ENCODE results near the gene OR10P1.

OR10P1 gene

DNA sequence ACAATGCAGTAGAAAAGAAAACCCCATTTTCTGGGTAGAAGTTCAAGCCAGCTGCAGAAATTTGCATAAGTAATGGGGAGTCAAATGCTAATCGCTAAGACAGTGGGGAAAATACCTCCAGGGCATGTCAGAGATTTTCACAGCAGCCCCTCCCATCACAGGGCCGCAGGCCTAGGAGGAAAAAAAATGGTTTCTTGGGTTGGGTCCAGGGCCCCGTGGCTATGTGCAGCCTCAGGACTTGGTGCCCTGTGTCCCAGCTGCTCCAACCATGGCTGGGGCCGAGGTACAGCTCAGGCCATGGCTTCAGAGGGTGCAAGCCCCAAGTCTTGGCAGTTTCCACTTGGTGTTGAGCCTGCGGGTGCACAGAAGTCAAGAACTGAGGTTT lies 14.6 kb downstream of the OR10P1 start:
- no peak for DNase-seq (ENCODE audit: low spot score)

DNA sequence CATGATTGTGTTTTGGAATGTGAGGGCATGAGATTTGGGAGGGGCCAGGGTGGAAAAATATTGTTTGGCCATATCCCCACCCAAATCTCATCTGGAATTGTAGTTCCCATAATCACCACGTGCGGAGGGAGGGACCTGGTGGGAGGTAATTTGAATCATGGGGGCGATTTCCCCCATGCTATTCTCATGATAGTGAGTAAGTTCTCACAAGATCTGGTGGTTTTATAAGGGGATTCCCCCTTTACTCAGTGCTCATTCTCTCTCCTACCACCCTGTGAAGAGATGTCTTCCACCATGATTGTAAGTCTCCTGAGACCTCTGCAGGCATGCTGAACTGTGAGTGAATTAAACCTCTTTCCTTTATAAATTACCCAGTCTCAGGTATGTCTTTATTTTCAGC lies 15.7 kb downstream of the OR10P1 start:
- DNase-seq (ENCODE audit: low spot score) = no peak

DNA sequence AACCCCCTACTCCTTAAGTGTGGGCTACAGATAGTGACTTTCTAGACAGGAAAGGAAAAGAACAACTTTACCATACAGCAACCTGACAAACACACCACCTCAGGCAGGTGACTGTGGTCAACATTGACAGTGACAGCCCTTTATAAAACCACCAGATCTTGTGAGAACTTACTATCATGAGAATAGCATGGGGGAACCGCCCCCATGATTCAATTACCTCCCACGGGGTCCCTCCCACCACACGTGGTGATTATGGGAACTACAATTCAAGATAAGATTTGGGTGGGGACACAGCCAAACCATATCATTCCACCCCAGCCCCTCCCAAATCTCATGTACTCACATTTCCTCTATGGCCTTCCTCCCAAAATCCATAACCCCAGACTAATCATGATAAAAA lies 16.3 kb downstream of the OR10P1 start:
- DNase-seq (ENCODE audit: low spot score) = no peak

DNA sequence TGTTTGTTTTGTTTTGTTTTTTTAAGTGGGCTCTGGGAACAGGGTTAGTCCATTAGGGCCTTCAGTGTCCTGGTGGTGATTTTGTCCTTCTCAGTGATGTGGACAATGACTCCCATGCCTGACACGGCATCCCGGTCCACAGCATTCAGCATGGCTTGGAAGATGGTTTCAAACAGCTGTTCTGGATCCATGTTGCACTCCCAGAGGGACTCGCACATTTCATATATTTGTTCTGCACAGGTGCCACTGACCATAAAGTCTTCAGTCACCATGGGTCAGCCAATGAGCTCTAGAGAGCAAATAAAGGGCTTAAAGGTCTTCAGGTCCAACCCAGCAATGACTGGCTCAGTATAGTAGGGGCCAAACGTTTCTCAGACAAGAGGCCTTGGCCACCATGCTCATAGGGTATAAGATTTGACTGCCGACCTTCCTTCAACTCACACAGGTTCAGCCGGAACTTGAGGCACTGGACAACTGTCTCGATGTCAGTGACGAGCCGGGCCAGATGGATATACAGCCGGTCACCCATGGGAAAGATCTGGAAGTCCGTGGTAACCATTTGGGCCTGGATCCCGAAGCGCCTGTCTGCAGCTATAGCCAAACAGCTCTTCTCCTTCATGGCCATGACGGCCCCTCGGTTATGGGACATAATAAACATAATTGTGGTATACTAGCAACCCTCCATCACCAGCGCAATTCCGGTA lies 18.0 kb downstream of the OR10P1 start:
- no peak for DNase-seq (ENCODE audit: low spot score)

DNA sequence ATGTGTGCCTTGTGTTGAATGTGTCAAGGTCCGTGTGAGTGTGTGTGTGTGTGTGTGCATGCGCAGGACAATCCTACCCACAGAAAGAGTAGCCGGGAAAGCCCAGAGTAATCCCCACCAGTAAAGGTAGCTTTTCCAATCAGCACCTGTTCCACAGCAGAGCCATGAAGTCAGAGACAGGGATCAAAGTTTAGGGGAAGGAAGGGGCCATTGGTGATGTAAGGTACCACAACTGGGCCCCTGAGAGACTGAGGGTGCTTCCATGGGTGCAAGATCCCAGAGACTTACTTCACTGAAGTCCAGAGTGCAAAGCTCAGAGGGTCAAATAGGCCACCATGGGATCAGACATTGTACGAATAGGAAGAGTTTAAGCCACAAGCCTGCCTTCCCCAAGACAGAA lies 20.5 kb downstream of the OR10P1 start:
- DNase-seq (ENCODE audit: low spot score) = no peak

DNA sequence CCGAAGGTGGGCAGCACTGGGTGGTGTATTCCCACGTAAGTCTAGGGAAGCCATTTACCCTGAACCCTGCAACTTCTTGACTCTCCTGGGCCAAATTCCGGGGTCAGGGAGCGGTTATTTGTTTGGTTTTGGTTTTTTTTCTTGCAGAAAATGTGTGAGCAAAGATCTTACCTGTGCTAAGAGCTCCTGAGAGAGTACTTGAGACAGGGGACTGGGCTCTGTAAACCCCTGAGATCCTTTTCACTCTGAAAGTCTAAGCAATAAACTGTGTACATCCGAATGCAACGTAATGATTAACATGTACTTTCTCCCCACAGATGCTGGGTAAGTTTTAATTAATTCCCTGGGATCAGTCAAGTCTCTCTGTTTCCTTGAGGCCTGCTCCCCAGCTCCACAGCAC lies 21.5 kb downstream of the OR10P1 start:
- DNase-seq (ENCODE audit: low spot score) = no peak

DNA sequence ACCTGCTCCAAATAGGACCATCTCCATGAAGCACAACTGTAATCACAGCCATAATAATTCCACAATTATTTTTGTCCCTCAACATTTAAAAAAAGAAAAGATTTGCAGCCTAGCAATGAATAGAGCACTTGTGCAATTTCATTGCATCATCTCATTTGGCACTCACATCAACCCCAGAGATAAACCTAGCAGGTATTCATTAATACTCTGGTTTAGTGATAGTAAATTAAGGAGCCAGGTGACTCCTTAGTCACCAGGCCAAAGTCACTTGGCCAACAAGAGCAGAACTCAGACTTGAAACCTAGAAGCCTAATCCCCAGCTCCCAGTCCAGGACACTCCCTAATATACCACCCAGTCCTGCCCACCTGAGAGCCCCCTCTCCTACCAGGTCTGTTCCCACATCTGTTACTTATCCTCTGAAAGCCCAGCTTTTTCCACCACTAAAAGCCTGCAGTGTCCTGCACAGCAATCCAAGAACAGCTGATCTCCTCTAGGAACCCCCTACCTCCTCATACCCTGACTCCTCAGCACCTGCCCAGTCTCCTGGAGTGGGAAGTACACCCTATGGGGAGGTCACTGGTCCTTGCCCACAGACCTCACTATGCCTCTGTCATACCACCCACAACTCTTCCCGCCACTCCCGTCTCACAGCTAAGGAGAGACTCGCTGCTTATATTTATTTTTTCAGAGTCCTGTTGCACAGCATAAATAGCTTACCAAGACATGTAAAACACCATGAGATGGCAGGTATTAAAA lies 22.1 kb downstream of the OR10P1 start:
- DNase-seq (ENCODE audit: low spot score) = no peak

DNA sequence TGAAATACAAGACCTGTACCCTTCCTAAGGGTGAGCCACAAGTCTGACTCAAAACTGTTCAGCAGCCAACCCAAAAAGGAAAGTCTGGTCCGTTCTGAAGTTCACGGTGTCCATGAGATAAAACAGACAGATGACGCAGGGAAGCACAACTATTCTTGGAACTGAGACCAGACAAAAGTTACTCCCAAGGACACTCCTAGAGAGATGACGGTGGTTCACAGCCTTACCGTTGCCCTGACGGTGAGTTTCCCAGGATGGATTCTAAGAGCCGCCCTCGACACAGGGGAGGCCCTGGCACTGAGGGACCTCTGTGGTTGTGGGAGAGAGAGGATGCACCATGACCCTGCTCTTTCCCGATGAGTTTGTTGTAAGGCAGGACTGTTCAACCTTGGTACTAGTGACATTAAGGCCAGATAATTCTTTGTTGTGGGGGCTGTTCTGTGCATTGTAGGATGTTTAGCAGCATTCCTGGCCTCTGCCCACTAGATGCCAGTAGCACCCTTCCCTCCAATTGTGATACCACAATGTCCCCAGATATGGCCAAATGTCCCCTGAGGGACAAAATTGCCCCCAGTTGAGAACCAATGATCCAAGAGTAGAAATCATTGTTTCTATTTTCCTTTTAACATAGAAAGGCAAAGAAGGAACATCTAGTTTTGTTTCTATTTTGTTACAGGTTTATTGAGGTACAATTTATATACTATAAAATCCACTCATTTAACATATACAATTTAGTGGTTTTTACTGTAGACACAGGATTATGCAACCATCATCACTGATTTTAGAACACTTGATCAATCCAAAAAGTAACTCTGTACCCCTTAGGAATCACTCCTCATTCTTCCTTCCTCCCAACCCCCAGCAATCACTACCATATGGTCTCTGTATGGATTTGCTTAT lies 23.0 kb downstream of the OR10P1 start:
- DNase-seq (ENCODE audit: low spot score) = no peak

DNA sequence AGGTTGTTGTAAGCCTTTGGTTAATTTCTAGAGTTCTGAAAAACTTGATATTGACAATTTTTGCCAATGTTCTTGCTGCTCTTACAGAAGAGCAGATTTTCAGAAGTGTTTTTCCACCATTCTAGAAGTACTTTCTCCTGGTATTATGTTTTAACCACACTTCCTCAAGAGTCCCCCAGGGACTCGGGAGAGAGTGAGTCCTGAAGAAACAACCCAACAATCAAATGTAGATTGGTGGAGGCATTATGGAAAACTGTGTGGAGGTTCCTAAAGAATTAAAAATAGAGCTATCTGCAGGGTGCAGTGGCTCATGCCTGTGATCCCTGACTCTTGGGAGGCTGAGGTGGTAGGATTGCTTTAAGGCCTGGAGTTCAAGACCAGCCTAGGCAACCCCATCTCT lies 26.7 kb downstream of the OR10P1 start:
- DNase-seq (ENCODE audit: low spot score) = no peak

DNA sequence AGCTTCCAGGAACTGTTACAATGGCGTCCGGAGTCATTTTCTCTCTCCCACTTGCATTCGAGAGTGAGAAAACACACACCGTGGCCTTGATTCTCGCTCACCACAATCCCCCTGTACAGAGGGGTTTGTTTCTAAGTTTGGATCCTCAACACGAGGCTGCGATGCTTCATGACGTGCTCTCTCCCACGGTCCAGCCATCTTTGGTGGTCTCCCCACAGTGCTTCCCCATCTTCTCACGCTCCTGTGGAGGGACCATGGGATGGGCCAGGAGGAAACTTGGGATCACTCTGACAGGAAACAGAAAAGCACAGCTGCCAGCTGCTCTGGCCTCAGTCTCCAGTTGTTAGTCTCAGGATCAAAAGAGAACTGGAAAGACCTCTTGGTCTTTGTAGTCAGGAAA lies 28.1 kb downstream of the OR10P1 start:
- no peak for DNase-seq (ENCODE audit: low spot score)

DNA sequence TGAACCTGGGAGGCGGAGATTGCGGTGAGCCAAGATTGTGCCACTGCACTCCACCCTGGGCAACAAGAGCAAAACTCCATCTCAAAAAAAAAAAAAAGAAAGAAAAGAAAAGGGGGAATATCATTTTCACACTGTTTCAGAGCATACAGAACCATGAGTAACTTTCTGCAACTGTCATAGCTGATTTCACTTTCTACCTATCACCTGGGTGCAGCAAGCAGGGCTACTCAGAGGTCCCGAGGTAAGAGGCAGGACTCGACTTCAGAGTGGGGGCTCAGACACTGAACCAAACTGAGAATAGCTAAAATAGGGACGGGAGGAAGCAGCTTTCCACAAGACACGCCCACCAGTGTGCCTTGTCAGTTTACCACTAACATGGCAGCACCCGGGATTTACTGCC lies 29.8 kb downstream of the OR10P1 start:
- DNase-seq (ENCODE audit: low spot score) = no peak

DNA sequence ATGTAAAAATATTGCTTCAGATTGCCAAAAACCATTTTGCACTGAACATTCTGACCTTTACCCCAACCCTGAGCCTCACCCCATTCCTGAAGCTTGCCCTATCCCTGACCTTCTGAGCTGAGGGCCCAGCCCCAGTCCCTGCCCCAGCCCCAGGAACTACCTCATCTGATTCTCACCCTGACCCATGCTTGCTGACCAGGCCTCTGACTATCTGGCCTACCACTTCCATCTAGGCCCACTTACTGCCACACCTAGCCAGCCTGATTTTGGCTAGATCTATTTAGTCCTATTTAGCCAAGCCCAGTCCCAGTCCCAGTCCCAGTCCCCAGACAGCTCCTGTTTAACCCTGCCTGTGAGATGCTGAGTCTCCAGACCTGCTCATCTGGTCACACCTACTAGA lies 33.6 kb downstream of the OR10P1 start:
- no peak for DNase-seq (ENCODE audit: low spot score)

DNA sequence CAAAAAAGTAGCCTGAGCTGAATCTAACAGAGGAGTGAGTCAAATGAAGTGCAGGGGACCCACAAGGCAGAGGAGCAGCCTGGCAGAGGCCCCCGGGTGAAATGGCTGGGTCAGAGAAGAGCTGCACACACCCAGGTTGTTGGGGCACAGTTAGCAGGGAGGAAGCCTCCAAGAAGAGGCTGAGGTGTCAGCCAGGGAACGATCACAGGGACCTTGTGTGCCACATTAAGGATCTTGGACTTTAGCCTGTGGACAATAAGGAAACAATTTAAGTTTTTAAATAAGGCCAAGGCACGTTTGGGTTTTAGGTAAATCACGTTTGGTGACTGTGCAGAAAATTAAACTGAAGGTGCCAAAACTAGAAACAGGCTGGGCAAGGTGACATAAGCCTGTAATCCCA lies 35.1 kb downstream of the OR10P1 start:
- DNase-seq (ENCODE audit: low spot score) = no peak

DNA sequence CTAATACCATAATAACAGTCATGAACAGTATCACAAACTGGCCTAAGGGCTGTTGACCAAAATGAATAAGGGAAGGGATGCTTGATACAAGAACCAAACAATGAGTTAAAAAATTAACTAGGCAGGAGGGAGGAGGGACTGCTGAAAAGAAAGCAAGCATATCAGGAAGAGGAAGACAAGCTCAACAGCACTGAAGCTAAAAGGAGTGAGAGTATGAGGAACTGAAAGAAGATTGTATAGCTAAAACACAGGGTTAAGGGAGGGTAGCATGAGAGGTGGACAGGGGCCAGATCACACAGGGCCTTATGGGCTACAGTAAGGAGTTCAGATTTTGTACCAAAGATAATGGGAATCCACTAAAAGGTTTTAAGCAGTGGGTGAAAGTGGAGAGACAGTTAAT lies 36.9 kb downstream of the OR10P1 start:
- no peak for DNase-seq (ENCODE audit: low spot score)

DNA sequence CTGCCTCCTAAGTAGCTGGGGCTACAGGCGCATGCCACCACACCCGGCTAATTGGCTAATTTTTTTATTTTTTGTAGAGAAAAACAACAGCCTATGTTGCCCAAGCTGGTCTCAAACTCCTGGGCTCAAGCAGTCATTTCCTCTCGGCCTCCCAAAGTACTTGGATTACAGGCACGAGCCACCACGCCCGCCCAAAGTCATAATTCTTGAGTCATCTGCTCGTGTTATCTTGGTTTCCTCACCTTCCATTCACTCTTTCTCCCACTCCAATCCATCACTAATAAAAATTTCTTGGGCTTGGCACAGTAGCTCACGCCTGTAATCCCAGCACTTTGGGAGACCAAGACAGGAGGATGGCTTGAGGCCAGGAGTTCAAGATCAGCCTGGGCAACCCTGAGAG lies 39.0 kb downstream of the OR10P1 start:
- no peak for DNase-seq (ENCODE audit: low spot score)

DNA sequence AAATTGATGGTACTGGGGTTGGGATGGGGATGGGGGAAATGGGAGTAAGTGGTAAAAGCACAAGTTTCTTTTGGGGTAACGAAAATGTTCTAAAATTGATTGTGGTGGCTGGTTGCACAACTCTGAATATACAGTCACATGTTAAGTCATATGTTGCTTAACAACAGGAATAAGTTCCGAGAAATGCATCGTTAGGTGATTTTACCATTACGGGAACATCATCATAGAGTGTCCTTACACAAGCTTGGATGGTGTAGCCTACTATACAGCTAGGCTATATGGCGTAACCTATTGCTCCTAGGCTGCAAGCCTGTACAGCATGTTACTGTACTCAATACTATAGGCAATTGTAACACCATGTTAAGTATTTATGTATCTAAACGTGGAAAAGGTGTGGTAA lies 40.0 kb downstream of the OR10P1 start:
- DNase-seq (ENCODE audit: low spot score) = no peak

DNA sequence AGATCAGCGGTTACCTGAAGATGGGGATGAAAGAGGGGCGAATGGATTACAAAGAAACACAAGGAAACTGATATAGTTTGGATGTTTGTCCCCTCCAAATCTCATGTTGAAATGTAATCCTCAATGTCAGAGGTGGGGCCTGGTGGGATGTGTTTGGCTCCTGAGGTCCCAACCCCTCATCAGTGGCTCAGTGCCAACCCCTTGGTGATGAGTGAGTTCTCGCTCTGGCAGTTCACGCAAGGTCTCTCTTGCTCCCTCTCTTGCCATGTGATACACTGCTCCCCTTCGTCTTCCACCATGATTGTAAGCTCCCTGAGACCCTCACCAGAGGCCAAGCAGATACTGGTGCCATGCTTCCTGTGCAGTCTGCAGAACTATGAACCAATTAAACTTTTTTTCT lies 43.0 kb downstream of the OR10P1 start:
- no peak for DNase-seq (ENCODE audit: low spot score)

DNA sequence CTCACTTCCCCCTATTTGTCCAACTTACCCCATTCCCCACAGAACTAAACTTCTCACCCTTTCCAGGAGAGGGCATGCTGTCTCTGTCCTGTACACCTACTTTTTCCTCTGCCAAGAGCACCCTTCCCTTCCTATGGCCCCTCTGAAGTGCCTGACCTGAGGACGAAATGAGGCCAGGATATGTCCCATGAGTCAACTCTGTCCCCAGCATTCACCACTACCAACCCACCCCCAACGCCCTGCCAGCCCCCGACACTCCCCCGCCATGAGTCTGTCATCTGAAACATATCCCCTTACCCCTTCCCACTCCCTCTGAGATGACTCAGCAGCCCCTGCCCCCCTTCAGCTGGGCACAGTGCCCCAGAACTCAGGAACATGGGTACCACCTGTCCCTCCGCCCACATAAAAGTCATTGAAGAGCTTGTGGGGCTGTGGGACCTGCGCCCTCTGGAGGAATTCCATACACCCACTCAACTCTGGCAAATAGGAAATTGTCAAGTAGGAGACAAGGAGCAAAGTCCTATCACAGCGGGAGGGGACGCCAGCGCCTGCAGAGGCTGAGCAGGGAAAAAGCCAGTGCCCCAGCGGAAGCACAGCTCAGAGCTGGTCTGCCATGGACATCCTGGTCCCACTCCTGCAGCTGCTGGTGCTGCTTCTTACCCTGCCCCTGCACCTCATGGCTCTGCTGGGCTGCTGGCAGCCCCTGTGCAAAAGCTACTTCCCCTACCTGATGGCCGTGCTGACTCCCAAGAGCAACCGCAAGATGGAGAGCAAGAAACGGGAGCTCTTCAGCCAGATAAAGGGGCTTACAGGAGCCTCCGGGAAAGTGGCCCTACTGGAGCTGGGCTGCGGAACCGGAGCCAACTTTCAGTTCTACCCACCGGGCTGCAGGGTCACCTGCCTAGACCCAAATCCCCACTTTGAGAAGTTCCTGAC lies 44.7 kb downstream of the OR10P1 start:
- DNase-seq (ENCODE audit: low spot score) = no peak

DNA sequence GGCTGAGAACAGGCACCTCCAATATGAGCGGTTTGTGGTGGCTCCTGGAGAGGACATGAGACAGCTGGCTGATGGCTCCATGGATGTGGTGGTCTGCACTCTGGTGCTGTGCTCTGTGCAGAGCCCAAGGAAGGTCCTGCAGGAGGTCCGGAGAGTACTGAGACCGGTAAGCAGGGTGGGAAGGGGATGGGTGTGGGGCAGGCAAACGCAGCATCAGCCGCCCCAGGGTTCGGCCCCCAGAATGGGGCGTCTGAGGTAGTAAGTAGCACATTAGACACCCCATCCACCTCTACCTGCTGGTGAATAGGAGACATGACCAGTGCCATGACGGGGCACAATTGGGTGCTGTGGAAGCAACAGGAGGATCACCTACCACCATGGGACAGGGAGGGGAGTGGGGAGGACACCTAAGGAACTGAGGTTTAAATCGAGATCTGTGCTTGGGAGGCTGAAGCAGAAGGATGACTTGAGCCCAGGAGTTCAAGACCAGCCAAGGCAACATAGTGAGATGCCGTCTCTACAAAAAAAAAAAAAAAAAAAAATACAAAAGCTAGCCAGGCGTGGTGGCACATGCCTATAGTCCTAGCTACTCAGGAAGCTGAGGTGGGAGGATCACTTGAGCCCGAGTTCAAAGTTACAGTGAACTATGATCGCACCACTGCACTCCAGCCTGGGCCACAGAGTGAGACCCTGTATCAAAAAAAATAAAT lies 45.5 kb downstream of the OR10P1 start:
- DNase-seq (ENCODE audit: low spot score) = no peak

DNA sequence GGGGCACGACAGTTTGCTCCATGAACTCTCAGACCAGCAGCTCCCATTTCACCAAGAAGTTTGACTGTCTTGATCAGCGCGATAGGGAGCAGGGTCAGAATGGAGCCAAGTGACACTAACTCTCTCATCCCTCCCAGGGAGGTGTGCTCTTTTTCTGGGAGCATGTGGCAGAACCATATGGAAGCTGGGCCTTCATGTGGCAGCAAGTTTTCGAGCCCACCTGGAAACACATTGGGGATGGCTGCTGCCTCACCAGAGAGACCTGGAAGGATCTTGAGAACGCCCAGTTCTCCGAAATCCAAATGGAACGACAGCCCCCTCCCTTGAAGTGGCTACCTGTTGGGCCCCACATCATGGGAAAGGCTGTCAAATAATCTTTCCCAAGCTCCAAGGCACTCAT lies 47.0 kb downstream of the OR10P1 start:
- DNase-seq (ENCODE audit: low spot score) = no peak

DNA sequence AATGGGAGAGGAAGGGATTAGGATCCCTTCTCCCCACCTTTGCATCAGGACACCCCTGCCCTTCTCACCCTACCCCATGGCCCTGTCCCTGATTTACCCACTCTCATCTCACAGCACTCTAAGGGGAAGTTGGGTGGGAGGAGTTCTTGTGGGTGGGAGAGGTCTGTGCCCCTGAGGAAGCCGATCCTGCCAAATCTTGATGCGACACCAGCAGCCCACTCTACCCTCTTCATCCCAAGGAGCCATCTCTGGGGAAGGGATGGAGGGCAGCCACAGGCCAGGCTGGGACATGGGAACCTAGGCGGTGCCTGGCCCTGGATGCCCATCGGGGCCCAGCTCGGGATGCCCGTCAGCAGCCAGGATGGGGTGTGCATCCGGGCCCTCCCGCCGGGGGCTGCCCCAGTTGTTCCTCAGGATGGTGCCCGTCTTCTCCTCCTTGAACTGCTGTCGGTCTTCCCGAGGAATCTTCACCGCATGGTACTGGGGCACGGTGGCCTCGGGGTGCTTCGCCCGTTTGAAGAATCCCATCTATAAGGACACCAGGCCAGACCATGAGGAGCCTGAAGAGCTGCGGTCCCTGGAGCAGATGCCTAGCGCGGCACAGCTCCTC lies 48.2 kb downstream of the OR10P1 start:
- DNase-seq (ENCODE audit: low spot score) = no peak
